GM12892 (cell line): ENCODE measurements around the gene MMP24OS.

Experiments used
- POLR2A ChIP-seq: IDR thresholded peaks from 2 replicates; pipeline ENCODE4 v1.6.1; 2011; ENCODE audit warnings: low read depth, low read length, control low read depth
- POLR2AphosphoS5 ChIP-seq: IDR thresholded peaks from 2 replicates; pipeline ENCODE4 v1.6.1; 2011; ENCODE audit warnings: low read depth, low read length, control low read depth

DNA sequence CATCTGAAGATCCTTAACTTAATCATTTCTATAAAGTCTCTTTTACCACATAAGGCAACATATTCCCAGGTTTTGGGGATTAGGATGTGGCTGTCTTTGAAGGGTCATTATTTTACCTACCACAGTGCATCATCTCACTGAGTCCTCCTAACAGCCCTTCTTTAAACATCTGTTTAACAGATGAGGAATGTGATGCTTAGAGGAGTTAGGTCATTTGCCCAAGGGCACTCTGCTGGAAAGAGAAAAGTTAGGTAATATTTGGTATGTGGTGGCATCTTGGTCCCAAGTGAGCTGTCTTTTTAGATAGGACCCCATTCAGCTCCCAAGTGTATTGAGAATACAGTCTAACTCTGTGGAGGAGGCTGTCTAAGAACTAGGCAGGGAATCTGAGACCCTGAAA lies 40.4 kb downstream of the MMP24OS start:
- TF ChIP-seq POLR2AphosphoS5 = no peak
- no peak for TF ChIP-seq POLR2A
